Fibroblast of pulmonary artery (primary cell): Measurements from ENCODE around the gene TIMM22.
"Not testable (repeated sequence)": the region's sequence is repeated elsewhere in the genome, so short reads cannot be mapped to it uniquely, and the experiment has no call there.

Source experiments
- DNase-seq: peaks from one replicate; pipeline ENCODE4 v3.0.0-alpha.2; 2010; ENCODE audit warnings: low read depth
- H3K4me3 ChIP-seq: replicated peaks from 2 replicates; pipeline ENCODE4 v1.5.1; 2011; ENCODE audit warnings: low read depth, mild to moderate bottlenecking, control low read depth, low read length, moderate library complexity
- CTCF ChIP-seq: IDR thresholded peaks from 2 replicates; pipeline ENCODE4 v1.5.1; 2011; ENCODE audit warnings: mild to moderate bottlenecking, control low read depth, low read length, inconsistent platforms; ENCODE audit errors: missing control alignments

The TIMM22 gene

GRCh38 chr17:988561-988960, 8.4 kb upstream of the TIMM22 start:
- DNase-seq = no peak
- TF ChIP-seq CTCF = no peak
- no peak overlapping the region for H3K4me3 ChIP-seq

GRCh38 chr17:992933-993332, 4.0 kb upstream of the TIMM22 start:
- TF ChIP-seq CTCF = no peak
- DNase-seq = no peak

GRCh38 chr17:995324-995723, 1.6 kb upstream of the TIMM22 start:
- not testable (repeated sequence) for H3K4me3 ChIP-seq, DNase-seq

More at GRCh38 chr17:992933-993332, 4.0 kb upstream of the TIMM22 start:
- no peak overlapping the region for H3K4me3 ChIP-seq

GRCh38 chr17:998111-998510, 1.2 kb downstream of the TIMM22 start:
- peak overlapping the region; percentile 96 for H3K4me3 ChIP-seq
- no peak for TF ChIP-seq CTCF
- no peak for DNase-seq

- peak; percentile 73 for DNase-seq
- no peak for TF ChIP-seq CTCF
- H3K4me3 ChIP-seq = no peak overlapping the region
These were observed 3.9 kb downstream of the TIMM22 start for GRCh38 chr17:1000597-1001461.

- DNase-seq = peak; percentile 49
- TF ChIP-seq CTCF = no peak
- no peak overlapping the region for H3K4me3 ChIP-seq
These were observed 4.9 kb downstream of the TIMM22 start for GRCh38 chr17:1001640-1002411.

- no peak overlapping the region for H3K4me3 ChIP-seq
- peak; percentile 27 for DNase-seq
- TF ChIP-seq CTCF = no peak
These were observed 5.5 kb downstream of the TIMM22 start for GRCh38 chr17:1002412-1002753.
